ENCODE results near the gene PLA2G6. TPM values are rescaled to one million over a fixed set of nuclear protein-coding genes. Genes with fewer than 3 reads are reported as not detected.

The PLA2G6 gene
- total RNA-seq, 1 donor from 2014 or later: 22.5 TPM

DNA sequence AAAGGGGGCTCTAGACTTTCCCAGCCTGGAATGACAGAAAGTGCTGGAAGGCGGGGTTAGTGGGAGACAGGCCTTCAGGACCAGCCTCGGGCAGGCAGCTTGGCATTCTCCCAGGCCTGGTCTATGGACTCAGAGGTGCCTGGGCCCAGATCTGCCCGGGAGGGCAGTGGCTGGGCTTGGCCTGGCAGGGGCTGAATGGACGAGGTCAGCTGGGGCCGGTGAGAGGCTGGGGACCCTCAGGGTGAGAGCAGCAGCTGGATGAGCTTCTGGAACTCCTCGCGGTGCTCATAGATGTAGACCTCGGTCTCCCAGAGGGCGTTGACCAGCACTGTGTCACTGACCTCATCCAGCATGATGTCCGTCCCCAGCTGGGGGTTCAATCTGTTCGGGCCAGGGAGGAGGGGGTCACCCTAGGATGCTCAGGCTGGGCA lies 69.7 kb downstream of the PLA2G6 start:
- no peak overlapping the region for H3K4me3 Mint-ChIP-seq (ENCODE audit: unreplicated experiment)
- H3K36me3 Mint-ChIP-seq (ENCODE audit: low read depth, unreplicated experiment): no peaks in the 10 kb centered on the region
- H3K27me3 Mint-ChIP-seq (ENCODE audit: unreplicated experiment): peaks cover 12% of the 10 kb centered on the region
- H3K27ac Mint-ChIP-seq (ENCODE audit: unreplicated experiment): no peak overlapping the region
- H3K4me1 Mint-ChIP-seq (ENCODE audit: unreplicated experiment): no peaks in the 10 kb centered on the region
- no peaks in the 10 kb centered on the region for H3K9me3 Mint-ChIP-seq (ENCODE audit: unreplicated experiment)
- TF ChIP-seq CTCF (IDR thresholded peaks at IDR 0.05; ENCODE audit: unreplicated experiment): no peak
- DNase-seq (ENCODE audit: low spot score): no peak

DNA sequence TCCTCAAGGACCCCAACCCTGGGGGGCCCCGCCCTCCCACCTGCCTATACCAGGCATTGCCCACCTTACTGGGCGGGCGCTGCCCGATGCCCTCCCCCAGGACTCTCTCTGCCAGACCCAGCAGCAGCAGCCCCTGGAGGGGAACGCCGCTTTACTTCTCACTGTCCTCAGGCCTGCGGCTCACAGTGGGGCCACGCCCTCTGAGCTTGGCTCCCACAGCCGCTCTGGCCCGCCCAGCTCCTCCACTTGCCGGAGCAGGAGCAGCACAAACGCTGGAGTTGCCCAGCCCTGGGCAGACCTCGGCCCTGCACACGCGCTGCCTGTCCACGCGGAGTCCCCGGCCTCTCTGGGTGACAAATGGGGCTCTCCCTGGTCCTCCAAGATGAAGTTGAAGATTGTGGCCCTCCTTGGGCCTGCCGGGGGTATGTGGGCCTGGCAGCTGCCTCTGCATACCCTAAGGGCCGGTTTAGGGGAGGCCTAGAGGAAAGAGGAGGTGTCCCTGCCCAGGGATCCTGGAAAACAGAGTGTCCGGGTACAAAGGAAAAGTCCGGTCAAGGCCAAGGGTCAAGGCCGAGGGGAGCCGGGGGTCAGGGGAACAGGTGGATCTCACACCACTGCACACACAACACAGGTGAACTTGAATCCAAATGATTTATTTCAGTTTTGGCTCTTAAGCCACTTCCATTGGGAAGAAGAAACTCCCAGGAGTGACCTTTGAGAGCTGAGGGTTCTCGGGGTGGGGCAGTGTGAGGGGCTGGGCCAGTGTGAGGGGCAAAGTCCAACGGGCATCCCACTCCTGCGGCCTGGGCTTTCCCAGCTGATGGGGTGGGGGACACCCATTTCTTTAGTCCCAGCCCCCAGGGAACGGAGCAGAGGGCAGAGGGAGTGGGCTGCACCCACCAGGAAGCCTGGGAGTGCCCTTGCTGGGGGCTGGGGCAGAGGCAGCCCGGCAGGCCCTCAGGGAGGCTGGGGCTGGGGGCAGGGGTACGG lies 70.5 kb downstream of the PLA2G6 start:
- H3K36me3 Mint-ChIP-seq (ENCODE audit: low read depth, unreplicated experiment): no peaks in the 10 kb centered on the region
- no peak overlapping the region for H3K4me3 Mint-ChIP-seq (ENCODE audit: unreplicated experiment)
- TF ChIP-seq CTCF (IDR thresholded peaks at IDR 0.05; ENCODE audit: unreplicated experiment): no peak
- no peaks in the 10 kb centered on the region for H3K9me3 Mint-ChIP-seq (ENCODE audit: unreplicated experiment)
- peaks cover 12% of the 10 kb centered on the region for H3K27me3 Mint-ChIP-seq (ENCODE audit: unreplicated experiment)
- H3K4me1 Mint-ChIP-seq (ENCODE audit: unreplicated experiment): no peaks in the 10 kb centered on the region
- no peak for DNase-seq (ENCODE audit: low spot score)
- H3K27ac Mint-ChIP-seq (ENCODE audit: unreplicated experiment): no peak overlapping the region

GRCh38 chr22:38110008-38110862 lies 71.4 kb downstream of the PLA2G6 start, which contains the start of gene BAIAP2L2:
BAIAP2L2 (minus strand) TSS chr22:38110684; CDS start chr22:38110525, 159 bp downstream.
- DNase-seq (ENCODE audit: low spot score): no peak
- Mint-ChIP-seq H3K4me1 (ENCODE audit: unreplicated experiment) (no peaks in the 10 kb centered on the region), H3K36me3 (ENCODE audit: low read depth, unreplicated experiment) (no peaks in the 10 kb centered on the region), H3K4me3 (ENCODE audit: unreplicated experiment) (no peak within 1 kb of the TSS), H3K27ac (ENCODE audit: unreplicated experiment) (no peak within 1 kb of the TSS), H3K27me3 (ENCODE audit: unreplicated experiment) (peaks cover 14% of the 10 kb centered on the region), H3K9me3 (ENCODE audit: unreplicated experiment) (no peaks in the 10 kb centered on the region)
- TF ChIP-seq CTCF (IDR thresholded peaks at IDR 0.05; ENCODE audit: unreplicated experiment): no peak

DNA sequence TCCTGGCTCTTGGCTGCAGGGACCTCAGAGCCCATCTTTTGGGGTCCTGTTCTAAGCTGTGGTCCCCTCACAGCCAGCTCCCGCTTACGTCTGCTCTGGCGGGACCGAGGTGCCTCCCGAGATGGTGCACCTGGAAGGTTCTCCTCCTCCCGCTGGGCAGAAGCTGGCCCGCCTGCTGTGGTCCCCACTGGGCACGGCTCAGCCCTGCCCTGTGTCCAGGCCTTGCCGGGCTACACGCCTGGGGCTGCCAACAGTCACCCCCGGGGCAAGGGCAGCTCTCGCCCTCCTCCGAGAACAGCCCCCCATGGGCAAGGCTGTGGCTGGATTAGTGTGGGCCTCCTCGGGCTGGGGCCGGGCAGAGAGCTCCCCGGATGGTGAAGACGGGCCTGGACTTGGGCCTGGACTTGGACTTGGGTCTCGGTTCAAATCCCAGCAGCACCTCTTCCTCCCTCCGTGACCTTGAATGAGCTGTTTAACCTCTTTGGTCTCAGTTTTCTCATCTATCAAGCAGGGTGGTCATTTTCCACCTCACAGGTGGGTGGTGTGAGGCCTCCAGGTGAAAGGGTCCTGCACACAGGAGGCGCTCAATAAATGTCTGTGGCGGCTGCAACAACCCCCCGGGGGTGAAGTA lies 72.1 kb downstream of the PLA2G6 start:
- TF ChIP-seq CTCF (IDR thresholded peaks at IDR 0.05; ENCODE audit: unreplicated experiment): no peak
- peaks cover 14% of the 10 kb centered on the region for H3K27me3 Mint-ChIP-seq (ENCODE audit: unreplicated experiment)
- H3K4me3 Mint-ChIP-seq (ENCODE audit: unreplicated experiment): no peak overlapping the region
- no peak overlapping the region for H3K27ac Mint-ChIP-seq (ENCODE audit: unreplicated experiment)
- H3K9me3 Mint-ChIP-seq (ENCODE audit: unreplicated experiment): no peaks in the 10 kb centered on the region
- H3K4me1 Mint-ChIP-seq (ENCODE audit: unreplicated experiment): no peaks in the 10 kb centered on the region
- no peak for DNase-seq (ENCODE audit: low spot score)
- H3K36me3 Mint-ChIP-seq (ENCODE audit: low read depth, unreplicated experiment): no peaks in the 10 kb centered on the region
